NK-92 treated with Interleukin-12 subunit alpha and Interleukin-12 subunit beta, amount 100 ng/mL, for 24 hours (cell line): ENCODE measurements around the gene CDH5.

Experiments used
- DNase-seq: peaks from one replicate; lab custom pipeline; 2025; lab: John Stamatoyannopoulos, UW

Gene CDH5

GRCh38 chr16:66353055-66353454 lies 13.4 kb upstream of the CDH5 start:
- DNase-seq = no peak

- DNase-seq = no peak
Measured at GRCh38 chr16:66354034-66354909, 12.2 kb upstream of the CDH5 start.

DNA sequence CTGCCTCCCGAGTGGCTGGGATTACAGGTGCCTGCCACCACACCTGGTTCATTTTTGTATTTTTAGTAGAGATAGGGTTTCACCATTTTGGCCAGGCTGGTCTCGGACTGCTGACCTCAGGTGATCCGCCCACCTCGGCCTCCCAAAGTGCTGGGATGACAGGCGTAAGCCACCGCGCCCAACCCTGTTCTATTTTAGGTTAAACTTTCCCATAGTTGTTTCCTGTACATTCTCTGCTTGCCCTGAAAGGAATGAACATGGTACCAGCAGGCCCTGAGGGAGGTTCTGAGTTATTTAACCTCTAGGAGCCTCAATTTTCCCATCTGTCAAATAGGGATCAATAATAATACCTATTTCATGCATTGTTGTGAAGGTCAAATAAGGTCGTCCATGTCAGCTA lies 11.0 kb upstream of the CDH5 start:
- DNase-seq = no peak

- DNase-seq = no peak
Measured at GRCh38 chr16:66357523-66357928, 9.0 kb upstream of the CDH5 start.

DNA sequence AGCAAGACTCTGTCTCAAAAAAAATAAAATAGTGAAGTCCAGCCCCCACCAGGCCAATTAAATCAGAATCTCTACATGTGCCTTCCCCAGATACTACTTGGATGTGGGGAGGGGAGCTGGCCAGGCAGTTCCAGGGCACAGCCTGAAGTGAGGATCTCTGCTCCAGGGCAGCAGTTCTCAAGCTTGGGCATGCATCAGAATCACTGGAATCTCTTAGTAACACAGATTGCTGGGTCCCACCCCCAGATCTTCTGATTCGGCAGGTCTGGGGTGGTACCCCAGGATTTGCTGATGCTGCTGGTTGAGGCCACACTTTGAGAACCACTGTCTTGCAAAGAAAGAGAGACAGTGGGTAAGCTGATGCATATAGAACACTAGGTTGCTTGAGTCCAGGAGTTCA lies 8.3 kb upstream of the CDH5 start:
- DNase-seq = no peak

DNA sequence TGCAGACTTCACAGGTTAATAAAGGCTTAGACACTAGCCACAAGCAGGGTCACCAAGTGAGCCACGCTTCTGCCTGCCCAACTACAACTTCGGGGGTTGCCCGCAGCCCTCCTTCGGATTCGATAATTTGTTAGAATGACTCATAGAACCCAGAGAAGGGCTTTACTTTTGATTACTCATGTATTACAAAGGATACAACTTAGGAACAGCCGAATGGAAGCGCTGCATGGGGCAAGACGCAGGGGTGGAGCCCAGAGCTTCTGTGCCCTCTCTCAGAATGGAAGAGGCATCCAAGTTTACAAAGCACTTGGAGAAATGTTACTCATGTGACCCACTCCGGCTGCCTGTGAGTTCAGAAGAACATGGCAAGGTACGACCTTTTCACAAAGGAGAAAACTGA lies 7.5 kb upstream of the CDH5 start:
- no peak for DNase-seq

- no peak for DNase-seq
Measured at GRCh38 chr16:66359811-66360608, 6.5 kb upstream of the CDH5 start.

- no peak for DNase-seq
Measured at GRCh38 chr16:66360624-66361324, 5.7 kb upstream of the CDH5 start.

DNA sequence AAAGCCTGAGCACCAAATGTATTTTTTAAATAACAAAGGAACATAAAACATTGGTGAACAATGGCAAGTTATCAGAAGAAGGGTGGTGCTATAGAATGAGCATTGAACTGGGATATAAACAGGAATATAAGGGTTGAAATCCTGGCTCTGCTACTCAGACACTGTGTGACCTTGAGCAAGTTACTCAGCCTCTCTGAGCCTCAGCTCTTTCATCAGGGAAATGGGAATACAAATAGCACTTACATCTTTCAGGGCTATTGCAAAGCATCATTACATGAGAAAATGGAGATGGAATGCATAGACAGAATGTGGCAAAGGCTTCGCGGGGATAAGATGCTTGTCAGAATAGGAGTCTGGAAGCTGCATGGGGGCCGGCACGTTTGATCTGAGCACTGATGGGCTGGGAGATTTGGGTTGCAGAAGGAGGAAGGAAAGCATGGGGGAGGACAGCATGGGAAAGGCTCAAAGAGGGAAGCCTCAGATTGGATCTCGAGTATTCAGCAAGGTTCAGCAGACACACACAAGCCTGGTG lies 4.8 kb upstream of the CDH5 start:
- DNase-seq = no peak

DNA sequence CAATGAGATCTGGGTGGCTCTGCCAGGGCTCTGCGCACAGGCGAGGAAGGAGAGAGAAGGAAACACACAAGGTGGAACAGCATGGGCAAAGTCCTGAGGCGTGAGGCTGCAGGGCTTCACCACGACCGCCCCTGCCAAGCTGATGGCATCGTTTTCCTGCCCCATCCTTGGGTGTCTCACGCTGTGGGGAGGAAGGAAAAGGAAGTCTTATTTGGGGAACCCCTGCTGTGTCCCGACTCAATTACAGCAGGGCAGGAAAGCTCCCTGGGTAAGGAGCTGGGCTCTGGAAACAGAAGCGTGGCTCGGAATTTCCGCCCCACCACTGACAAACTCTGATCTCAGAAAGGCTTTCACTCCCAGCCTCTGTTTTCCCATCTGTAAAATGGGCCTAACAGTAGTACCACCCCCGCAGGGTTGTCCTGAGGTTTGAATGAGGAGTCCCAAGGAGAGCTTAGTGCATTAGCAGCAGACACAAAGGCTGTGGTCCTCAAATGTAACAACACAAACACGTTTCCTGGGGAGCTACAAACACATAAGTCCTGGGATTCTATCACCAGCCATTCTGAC lies 3.2 kb upstream of the CDH5 start:
- no peak for DNase-seq

DNA sequence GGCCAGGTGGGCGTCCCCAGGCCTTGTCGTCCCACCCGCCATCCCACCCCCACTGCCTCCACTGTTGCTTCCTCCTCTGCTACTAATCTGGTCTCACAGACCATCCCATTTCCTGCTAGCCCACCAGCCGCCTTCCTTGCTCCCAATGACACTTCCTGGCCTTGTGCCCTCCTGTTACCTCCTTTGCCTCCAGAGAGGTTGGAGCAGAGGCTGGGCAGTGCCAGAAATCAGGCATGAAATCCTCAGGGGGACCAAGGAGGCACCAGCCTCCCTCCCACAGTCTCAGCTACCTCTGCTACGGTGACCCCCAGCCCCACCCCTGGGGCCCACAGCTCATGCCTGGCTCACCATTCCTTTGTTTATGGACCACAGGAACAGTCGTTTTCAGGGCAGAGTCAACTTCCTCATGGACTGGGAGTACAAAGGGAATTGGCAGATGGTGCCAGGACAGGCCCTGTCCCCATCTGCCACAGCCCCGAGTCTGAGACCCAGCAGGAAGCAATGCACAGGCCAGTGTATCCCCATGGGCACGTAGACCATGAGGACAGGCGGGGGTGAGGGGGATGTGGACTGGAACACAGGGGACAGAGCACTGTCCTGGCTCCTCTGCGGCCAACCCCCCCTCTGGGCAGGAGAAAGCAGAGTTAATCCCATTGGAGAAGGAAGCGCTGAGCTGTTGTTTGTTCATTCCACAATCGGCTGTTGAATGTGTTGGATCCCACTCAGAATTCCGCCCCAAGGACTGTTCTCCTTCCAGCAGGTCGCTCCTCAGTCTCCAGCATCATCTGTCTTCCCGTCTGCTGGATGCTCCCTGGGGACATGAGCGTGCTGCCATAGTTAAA lies 2.2 kb upstream of the CDH5 start:
- DNase-seq = no peak

DNA sequence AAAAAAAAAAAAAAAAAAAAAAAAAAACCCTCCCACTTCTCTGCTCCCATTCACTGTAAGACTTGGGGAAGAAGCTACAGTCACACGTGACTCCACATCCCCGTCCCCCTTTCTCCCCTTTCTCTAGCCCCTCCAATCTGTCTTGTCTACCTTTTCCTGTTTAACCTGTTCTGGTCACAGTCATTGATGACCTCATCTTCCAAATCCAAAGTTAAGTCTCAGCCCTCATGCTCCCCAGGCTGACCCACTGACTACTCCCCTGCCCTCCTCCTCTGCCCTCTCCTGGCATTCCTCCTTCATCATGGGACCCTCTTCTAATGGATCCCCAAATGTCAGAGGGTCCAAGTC lies 1.6 kb upstream of the CDH5 start:
- DNase-seq = no peak

GRCh38 chr16:66365651-66366050 lies 840 bp upstream of the CDH5 start:
- DNase-seq = no peak

DNA sequence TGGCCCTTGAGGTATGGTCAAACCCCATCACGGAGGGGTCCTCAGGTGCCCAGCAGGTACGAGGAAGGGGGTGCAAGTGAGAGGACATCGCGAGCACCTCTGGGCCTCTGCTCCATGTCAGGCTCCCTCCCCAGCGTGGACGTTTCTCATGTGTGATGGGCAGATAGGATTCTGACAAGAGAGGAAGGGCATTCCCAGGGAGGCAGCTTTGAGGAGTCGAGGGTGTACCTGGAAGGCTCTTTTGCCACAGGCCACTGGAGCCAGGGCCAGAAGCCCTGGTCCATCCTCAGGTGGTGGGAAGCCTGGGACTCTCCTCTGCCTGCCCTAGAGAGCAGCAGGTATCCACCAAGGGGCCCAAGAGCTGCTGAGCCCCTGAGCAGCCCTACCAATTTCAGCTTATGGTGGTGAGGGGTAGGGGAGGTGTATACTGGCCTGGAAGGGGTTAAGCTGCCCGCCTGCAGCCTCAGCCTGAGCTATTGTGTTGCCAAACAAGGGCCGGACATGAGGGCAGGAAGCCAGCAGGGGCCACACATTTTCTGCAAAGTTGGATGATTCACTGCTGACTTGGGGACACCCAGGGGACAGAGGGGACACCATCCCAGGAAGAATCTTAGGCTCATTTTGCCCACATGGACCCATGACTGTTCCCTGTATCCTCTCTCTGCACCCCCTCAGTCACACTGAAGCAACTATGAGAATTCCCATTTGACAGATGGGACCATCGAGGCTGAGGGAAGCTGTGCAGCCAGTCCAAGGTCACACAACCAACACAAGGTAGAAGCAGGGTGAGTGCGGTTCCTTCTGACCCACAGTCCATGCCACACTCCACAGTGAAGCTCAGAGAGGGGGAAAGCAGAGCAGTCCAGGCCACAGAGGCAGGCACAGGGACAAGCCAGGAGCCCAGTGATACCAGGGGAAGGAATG lies 1.7 kb downstream of the CDH5 start:
- DNase-seq = no peak

- no peak for DNase-seq
Measured at GRCh38 chr16:66369055-66369592, 2.6 kb downstream of the CDH5 start.

DNA sequence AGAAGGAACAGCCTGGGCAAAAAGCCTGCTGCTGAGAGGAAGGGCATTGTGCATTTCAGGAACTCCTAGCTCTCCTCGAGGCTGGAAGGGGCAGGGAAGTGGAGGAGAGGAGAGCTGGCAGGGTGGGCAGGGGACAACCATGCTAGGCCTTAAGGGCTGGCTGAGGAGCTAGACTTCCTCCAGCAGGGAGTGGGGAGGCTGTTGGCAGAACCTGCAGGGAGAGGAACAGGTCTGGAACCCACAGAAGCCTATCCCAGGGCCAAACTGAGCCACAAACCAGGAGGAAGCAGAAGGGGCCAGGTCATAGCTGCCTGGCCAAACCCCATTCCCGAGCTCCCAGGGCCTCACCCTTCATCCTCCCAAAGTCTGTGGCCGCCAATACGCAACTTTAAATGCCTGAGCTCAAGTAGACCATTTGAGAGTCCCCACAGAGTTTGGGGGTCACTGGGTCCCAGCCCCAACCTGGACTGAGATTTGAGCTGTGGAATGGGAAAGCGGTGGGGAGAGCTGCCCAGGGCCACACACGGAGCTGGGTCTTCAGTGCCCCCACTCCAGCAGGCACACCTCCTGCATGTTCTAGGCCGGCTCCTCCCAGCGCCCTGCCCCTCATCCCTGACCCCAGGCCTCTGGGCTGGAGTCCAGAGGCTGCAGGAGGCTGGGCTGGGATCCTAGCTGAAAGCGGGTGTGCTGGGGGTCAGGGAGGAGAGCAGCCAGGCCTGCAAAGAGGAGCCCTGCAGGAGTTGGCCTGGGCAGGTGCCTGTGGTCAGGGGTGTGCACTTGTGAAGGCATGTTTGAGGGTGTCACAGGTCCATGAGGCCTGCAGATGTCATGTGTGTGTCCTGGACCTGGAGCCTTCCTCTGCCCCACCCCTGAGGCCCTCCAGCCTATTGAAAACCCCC lies 4.5 kb downstream of the CDH5 start:
- no peak for DNase-seq

DNA sequence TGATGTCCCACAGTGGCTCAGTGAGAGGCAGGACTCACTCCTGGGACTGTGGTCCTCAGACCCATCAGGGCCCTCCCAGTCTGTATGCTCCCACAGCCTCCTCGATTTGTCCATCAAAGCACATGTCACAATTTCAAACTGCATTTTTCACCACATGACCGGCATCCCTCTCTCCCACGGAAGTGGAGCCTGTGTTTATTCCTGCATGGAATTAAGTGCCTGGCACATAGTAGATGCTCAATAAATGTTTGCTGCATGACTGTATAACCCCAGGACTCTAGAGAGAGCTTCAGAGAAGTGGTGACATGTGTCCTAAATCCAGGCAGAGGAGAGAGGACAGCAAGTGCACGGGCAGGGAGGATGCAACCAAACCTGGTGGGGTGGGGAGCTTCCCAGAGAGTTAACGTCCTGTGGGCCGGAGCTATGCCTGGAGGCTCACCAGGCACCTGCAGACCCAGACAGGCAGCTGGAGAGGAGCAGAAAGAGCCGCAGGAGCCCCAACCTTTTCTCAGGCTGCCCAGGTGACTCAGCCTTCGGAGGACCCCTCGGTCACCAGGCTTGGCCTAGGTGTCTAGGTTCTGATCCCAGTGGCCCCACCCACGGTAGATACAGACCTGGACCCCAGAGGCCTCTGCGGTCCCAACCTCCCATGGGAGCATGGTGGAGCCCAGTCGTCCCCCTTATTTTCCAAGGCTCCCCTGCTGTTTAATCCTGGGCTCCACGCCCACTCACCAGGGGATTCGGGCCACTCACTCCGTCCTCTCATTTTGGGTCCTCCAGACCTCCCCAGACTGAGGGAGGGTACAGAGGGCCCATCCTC lies 5.8 kb downstream of the CDH5 start:
- no peak for DNase-seq

DNA sequence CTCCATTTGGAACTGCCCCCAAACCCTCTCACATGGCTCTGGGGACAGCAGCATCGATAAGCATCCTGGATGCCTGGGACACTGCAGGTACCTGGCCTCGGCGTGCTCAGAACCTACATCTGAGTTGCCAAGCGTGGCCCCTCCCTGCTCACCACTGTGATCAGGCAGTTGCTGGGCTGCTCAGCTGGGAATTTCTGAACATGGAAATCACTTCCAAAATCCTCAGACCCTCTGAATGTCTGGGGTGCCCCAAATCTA lies 6.3 kb downstream of the CDH5 start:
- DNase-seq = no peak
